NAMALWA (cell line): ENCODE results near the gene SKIC3.
A peak's percentile ranks its signal among the peaks of the same experiment; 100 is the strongest.

Experiments used
- DNase-seq: peaks from one replicate; pipeline ENCODE4 v3.0.0-alpha.2; 2015; ENCODE audit warnings: low spot score

The SKIC3 gene

GRCh38 chr5:95554647-95555548, at the start of gene SKIC3, which contains the start of gene ARSK:
SKIC3 (minus strand) TSS chr5:95554977; CDS start chr5:95547150, 7,827 bp downstream.
ARSK (plus strand) TSS chr5:95555101; CDS start chr5:95555279, 178 bp downstream.
- peak; percentile 99 for DNase-seq

GRCh38 chr5:95600557-95600956, 45.8 kb upstream of the SKIC3 start:
- no peak for DNase-seq

GRCh38 chr5:95599252-95599651, 44.5 kb upstream of the SKIC3 start:
- no peak for DNase-seq

GRCh38 chr5:95595289-95595931, 40.6 kb upstream of the SKIC3 start:
- DNase-seq, result no peak

GRCh38 chr5:95591490-95591901, 36.7 kb upstream of the SKIC3 start:
- DNase-seq, result no peak

GRCh38 chr5:95590880-95591279, 36.1 kb upstream of the SKIC3 start:
- no peak for DNase-seq

GRCh38 chr5:95583992-95584391, 29.2 kb upstream of the SKIC3 start:
- no peak for DNase-seq

- no peak for DNase-seq
Measured at GRCh38 chr5:95581576-95581975, 26.8 kb upstream of the SKIC3 start.

GRCh38 chr5:95572016-95572415, 17.2 kb upstream of the SKIC3 start:
- no peak for DNase-seq

- no peak for DNase-seq
Measured at GRCh38 chr5:95565280-95565920, 10.6 kb upstream of the SKIC3 start.

- no peak for DNase-seq
Measured at GRCh38 chr5:95564450-95564849, 9.7 kb upstream of the SKIC3 start.

- no peak for DNase-seq
Measured at GRCh38 chr5:95563367-95563766, 8.6 kb upstream of the SKIC3 start.

GRCh38 chr5:95562282-95562681, 7.5 kb upstream of the SKIC3 start:
- DNase-seq, result no peak

- DNase-seq, result no peak
Measured at GRCh38 chr5:95557841-95558240, 3.1 kb upstream of the SKIC3 start.

- no peak for DNase-seq
Measured at GRCh38 chr5:95555553-95555952, 776 bp upstream of the SKIC3 start.

- DNase-seq, result no peak
Measured at GRCh38 chr5:95554331-95554646, 488 bp downstream of the SKIC3 start.

GRCh38 chr5:95549030-95549429, 5.7 kb downstream of the SKIC3 start:
- DNase-seq, result no peak

- DNase-seq, result no peak
Measured at GRCh38 chr5:95543017-95543705, 11.6 kb downstream of the SKIC3 start.

- no peak for DNase-seq
Measured at GRCh38 chr5:95537501-95537900, 17.3 kb downstream of the SKIC3 start.

- no peak for DNase-seq
Measured at GRCh38 chr5:95533761-95534160, 21.0 kb downstream of the SKIC3 start.

- DNase-seq, result no peak
Measured at GRCh38 chr5:95533106-95533505, 21.7 kb downstream of the SKIC3 start.

- no peak for DNase-seq
Measured at GRCh38 chr5:95532415-95532814, 22.4 kb downstream of the SKIC3 start.
